HCT116 (cell line): ENCODE measurements around the gene SEMA3B. TPM values are rescaled to one million over a fixed set of nuclear protein-coding genes. Genes with fewer than 3 reads are reported as not detected.
A peak's percentile ranks its signal among the peaks of the same experiment; 100 is the strongest.

Source experiments
- ATAC-seq: fragments of 200-7000 bp; cut with Tn5 transposase; 2 replicates; pipeline ENCODE4 v1.9.1; 2020; ENCODE audit warnings: mild to moderate bottlenecking, moderate library complexity
- BruUV-seq: library from RNA; stranded (reverse); fragments of 400-500 nt; replicated peaks from 2 replicates; lab custom pipeline; 2021; lab: Mats Ljungman, UMichigan
- CTCF ChIA-PET: fragments of 300-600 bp; sonication (Branson Sonifier 250); formaldehyde crosslinking; loops from one replicate; lab custom pipeline; 2021; ENCODE audit warnings: antibody characterized with exemption; lab: Charles Lee
- POLR2A ChIA-PET: fragments of 300-600, 350-600 bp; sonication (Branson Sonifier 250); formaldehyde crosslinking; loops from one replicate; lab custom pipeline; 2021; ENCODE audit warnings: antibody characterized with exemption; lab: Charles Lee
- RAD21 ChIA-PET, 2 experiments: fragments of 300-600 bp; sonication (Branson Sonifier 250); formaldehyde crosslinking; loops; one replicate each; lab custom pipeline; 2023; ENCODE audit warnings: low total read pairs in 2 of 2; ENCODE audit not compliant: uncharacterized antibody in 2 of 2, unreplicated experiment in 2 of 2, low non-redundant PET in 1 of 2; lab: Charles Lee
- DNase-seq: peaks from one replicate; pipeline ENCODE4 v3.0.0-alpha.2; 2010; ENCODE audit warnings: low read depth, low spot score
- H2AFZ ChIP-seq: fragments of 200-600 bp; shearing (Covaris generic), sonication (generic); 2 replicates; pipeline ENCODE4 v1.6.1; 2017; ENCODE audit warnings: low read depth, mixed run types, mixed read lengths, antibody characterized with exemption, low read length; ENCODE audit not compliant: poor library complexity, severe bottlenecking
- H3K27ac ChIP-seq: 2 replicates; pipeline ENCODE4 v1.5.1; 2012; ENCODE audit warnings: low read depth, low read length
- H3K27me3 ChIP-seq: fragments of 200-600 bp; sonication (generic); 2 replicates; pipeline ENCODE4 v1.6.1; 2016; ENCODE audit warnings: mixed run types, low read length, mixed read lengths; ENCODE audit not compliant: insufficient read depth
- H3K36me3 ChIP-seq, 2 experiments: fragments of 200-500 bp in 1 of 2; fragments of 200-600 bp in 1 of 2; sonication (Bioruptor generic) in 1 of 2; sonication (generic) in 1 of 2; 2 replicates each; pipeline versions ENCODE4 v1.5.1 to v1.6.1; 2014 to 2016; ENCODE audit warnings: low read length in 2 of 2, inconsistent platforms in 1 of 2, mixed read lengths in 1 of 2, mixed run types in 1 of 2; ENCODE audit not compliant: insufficient read depth in 2 of 2, control insufficient read depth in 1 of 2
- H3K4me1 ChIP-seq, 2 experiments: fragments of 200-600 bp in 1 of 2; sonication (generic) in 1 of 2; 2 replicates each; pipeline versions ENCODE4 v1.5.1 to v1.6.1; 2012 to 2017; ENCODE audit warnings: low read length in 2 of 2, inconsistent platforms in 1 of 2, mild to moderate bottlenecking in 1 of 2, mixed read lengths in 1 of 2, mixed run types in 1 of 2, moderate library complexity in 1 of 2; ENCODE audit not compliant: insufficient read depth in 2 of 2, control insufficient read depth in 1 of 2
- H3K4me2 ChIP-seq: fragments of 200-600 bp; sonication (generic); 2 replicates; pipeline ENCODE4 v1.6.1; 2017; ENCODE audit warnings: mixed run types, low read length, mixed read lengths
- H3K4me3 ChIP-seq, 2 experiments: fragments of 200-600 bp in 1 of 2; sonication (generic) in 1 of 2; replicated peaks in 1 of 2; 2 replicates each; pipeline ENCODE4 v1.5.1; 2011 to 2016; ENCODE audit warnings: low read length in 2 of 2, control low read depth in 1 of 2, low read depth in 1 of 2, mild to moderate bottlenecking in 1 of 2, mixed read lengths in 1 of 2, mixed run types in 1 of 2
- H3K79me2 ChIP-seq: fragments of 200-600 bp; sonication (generic); 2 replicates; pipeline ENCODE4 v1.6.1; 2017; ENCODE audit warnings: mild to moderate bottlenecking, mixed run types, low read length, moderate library complexity, mixed read lengths; ENCODE audit not compliant: insufficient read depth
- H3K9ac ChIP-seq: fragments of 200-600 bp; sonication (generic); 2 replicates; pipeline ENCODE4 v1.6.1; 2016; ENCODE audit warnings: low read length, mixed read lengths
- H3K9me2 ChIP-seq: fragments of 200-600 bp; sonication (generic), shearing (Covaris generic); 2 replicates; pipeline ENCODE4 v1.6.1; 2017; ENCODE audit warnings: mixed run types, mild to moderate bottlenecking, moderate library complexity; ENCODE audit not compliant: insufficient read depth
- H3K9me3 ChIP-seq, 2 experiments: fragments of 200-500 bp in 1 of 2; fragments of 200-600 bp in 1 of 2; sonication (Bioruptor generic) in 1 of 2; sonication (generic) in 1 of 2; 2 replicates each; pipeline ENCODE4 v1.6.1; 2014 to 2017; ENCODE audit warnings: low read length in 2 of 2, mixed read lengths in 2 of 2, inconsistent platforms in 1 of 2, low read depth in 1 of 2, mild to moderate bottlenecking in 1 of 2, mixed run types in 1 of 2, moderate library complexity in 1 of 2; ENCODE audit not compliant: control insufficient read depth in 1 of 2, insufficient read depth in 1 of 2
- H4K20me1 ChIP-seq: fragments of 200-600 bp; sonication (generic), shearing (Covaris generic); 2 replicates; pipeline ENCODE4 v1.6.1; 2017; ENCODE audit warnings: mixed run types, mild to moderate bottlenecking, moderate library complexity; ENCODE audit not compliant: insufficient read depth
- CEBPB ChIP-seq: IDR thresholded peaks from 2 replicates; pipeline ENCODE4 v1.6.1; 2012; ENCODE audit warnings: low read depth
- ELF1 ChIP-seq: IDR thresholded peaks from 2 replicates; pipeline ENCODE4 v1.6.1; 2012; ENCODE audit warnings: low read depth, borderline replicate concordance
- EZH2 ChIP-seq: fragments of 200-600 bp; sonication (generic); IDR thresholded peaks from 2 replicates; pipeline ENCODE4 v1.6.1; 2017; ENCODE audit warnings: antibody characterized with exemption, mixed run types
- EZH2phosphoT487 ChIP-seq: fragments of 200-600 bp; IDR thresholded peaks from 2 replicates; pipeline ENCODE4 v1.6.1; 2018; ENCODE audit warnings: antibody characterized with exemption, borderline replicate concordance
- FOSL1 ChIP-seq: IDR thresholded peaks from 2 replicates; pipeline ENCODE4 v1.6.1; 2012; ENCODE audit warnings: low read depth
- JUND ChIP-seq: IDR thresholded peaks from 2 replicates; pipeline ENCODE4 v1.6.1; 2012
- POLR2AphosphoS5 ChIP-seq: IDR thresholded peaks from 2 replicates; pipeline ENCODE4 v1.6.1; 2011; ENCODE audit warnings: mild to moderate bottlenecking, low read depth, low read length, moderate library complexity
- RAD21 ChIP-seq: IDR thresholded peaks from 2 replicates; pipeline ENCODE4 v1.6.1; 2012; ENCODE audit warnings: low read depth, mild to moderate bottlenecking
- REST ChIP-seq: IDR thresholded peaks from 2 replicates; pipeline ENCODE4 v1.6.1; 2012; ENCODE audit warnings: low read depth
- SIN3A ChIP-seq: IDR thresholded peaks from 2 replicates; pipeline ENCODE4 v1.6.1; 2012; ENCODE audit warnings: low read depth
- TCF7L2 ChIP-seq: IDR thresholded peaks from 2 replicates; pipeline ENCODE4 v1.7.0; 2011; ENCODE audit warnings: borderline replicate concordance, inconsistent platforms; ENCODE audit not compliant: insufficient read depth, insufficient read length; ENCODE audit errors: extremely low read depth
- ZFX ChIP-seq: fragments of 450-650 bp; IDR thresholded peaks from 2 replicates; pipeline ENCODE4 v1.6.1; 2017
- intact Hi-C: fragments of 100-400 bp; cut with micrococcal nuclease; formaldehyde crosslinking; loops from 2 replicates; pipeline ENCODE4 v1.10.0; 2022
- total RNA-seq: library from RNA; stranded (reverse); gene quantifications from one replicate; pipeline ENCODE4 v1.2.1, GENCODE V29; 2021; ENCODE audit not compliant: unreplicated experiment

Gene SEMA3B
- total RNA-seq, 1 experiment from 2014 or later, result 46.2 TPM

- Histone ChIP-seq H3K4me2 (peak overlapping the region; percentile 80), H3K9me2 (no peaks in the 10 kb centered on the region), H3K36me3 (no peaks in the 10 kb centered on the region), H3K9me3 (no peaks in the 10 kb centered on the region), H2AFZ (no peak overlapping the region), H3K27ac (peak overlapping the region; percentile 86), H3K79me2 (no peaks in the 10 kb centered on the region), H3K27me3 (no peaks in the 10 kb centered on the region), H4K20me1 (no peaks in the 10 kb centered on the region), H3K9ac (peak overlapping the region; percentile 62), H3K4me3 (peak overlapping the region in 1 of 2 experiments; percentile 36; a peak in 2 of 4 replicates), H3K4me1 (peaks cover 77 to 97% of the 10 kb centered on the region in 2 experiments)
- ChIA-PET POLR2A (interaction anchor here (1.4 kb wide), 1 partner anchor 34 kb away, joined by 6 read pairs; the partner anchor contains the start of genes HYAL3 and NAA80), RAD21 (no interaction called here), CTCF (interaction anchor here (1.3 to 2.9 kb wide), 2 partner anchors 19 to 39 kb away, joined by 4 to 17 read pairs; no protein-coding TSS in a partner anchor)
- intact Hi-C loops, result no loop called here
- ATAC-seq (no peak), DNase-seq (no peak)
- TF ChIP-seq POLR2AphosphoS5, result no peak
- no peak for TF ChIP-seq REST
- no peak for TF ChIP-seq SIN3A
- TF ChIP-seq ELF1, result no peak
- TF ChIP-seq TCF7L2, result no peak
- TF ChIP-seq EZH2, result no peak
- TF ChIP-seq ZFX, result no peak
- TF ChIP-seq RAD21, result no peak
- no peak for TF ChIP-seq JUND
- TF ChIP-seq EZH2phosphoT487, result no peak
- no peak for TF ChIP-seq FOSL1
- TF ChIP-seq CEBPB, result no peak
- no TSS peak for BruUV-seq
These were observed 3.4 kb upstream of the SEMA3B start for GRCh38 chr3:50265571-50265970.
